Endodermal cell (in vitro differentiated cells): ENCODE data around the gene ZSCAN1. TPM values are rescaled to one million over a fixed set of nuclear protein-coding genes. Genes with fewer than 3 reads are reported as not detected.

Experiments
- DNase-seq: peaks from one replicate; pipeline ENCODE4 v3.0.0-alpha.2; 2017
- H3K27ac ChIP-seq: 2 replicates; pipeline ENCODE4 v1.5.1; 2013; ENCODE audit warnings: mild to moderate bottlenecking, low read depth, low read length, moderate library complexity
- H3K27me3 ChIP-seq: 2 replicates; pipeline ENCODE4 v1.6.1; 2013; ENCODE audit warnings: mild to moderate bottlenecking, low read length, moderate library complexity; ENCODE audit not compliant: insufficient read depth, control insufficient read depth, poor library complexity, severe bottlenecking
- H3K36me3 ChIP-seq: 2 replicates; pipeline ENCODE4 v1.7.0; 2013; ENCODE audit warnings: mild to moderate bottlenecking, low read length, moderate library complexity; ENCODE audit not compliant: control insufficient read depth, insufficient read depth
- H3K4me1 ChIP-seq: one replicate; pipeline ENCODE4 v1.7.0; 2013; ENCODE audit warnings: low read length; ENCODE audit not compliant: control insufficient read depth, insufficient read depth
- H3K4me3 ChIP-seq: 2 replicates; pipeline ENCODE4 v1.5.1; 2013; ENCODE audit warnings: mild to moderate bottlenecking, low read length, moderate library complexity
- H3K9ac ChIP-seq: 2 replicates; pipeline ENCODE4 v1.6.1; 2013; ENCODE audit warnings: mild to moderate bottlenecking, low read length, moderate library complexity; ENCODE audit not compliant: poor library complexity, severe bottlenecking; ENCODE audit errors: extremely low read depth
- H3K9me3 ChIP-seq: 2 replicates; pipeline ENCODE4 v1.6.1; 2013; ENCODE audit warnings: mild to moderate bottlenecking, low read length, moderate library complexity; ENCODE audit not compliant: control insufficient read depth
- H3K27ac Mint-ChIP-seq: 2 replicates; pipeline ENCODE4 v1.8.0; 2020; ENCODE audit warnings: mixed read lengths
- H3K27me3 Mint-ChIP-seq: 2 replicates; pipeline ENCODE4 v1.8.0; 2021; ENCODE audit warnings: mild to moderate bottlenecking, mixed read lengths; ENCODE audit not compliant: insufficient read depth
- H3K36me3 Mint-ChIP-seq: 2 replicates; pipeline ENCODE4 v1.8.0; 2020; ENCODE audit warnings: low read depth, mixed read lengths
- H3K4me1 Mint-ChIP-seq: 2 replicates; pipeline ENCODE4 v1.8.0; 2020; ENCODE audit warnings: mixed read lengths
- H3K4me3 Mint-ChIP-seq: 2 replicates; pipeline ENCODE4 v1.8.0; 2020; ENCODE audit warnings: mild to moderate bottlenecking, moderate library complexity, mixed read lengths
- H3K9me3 Mint-ChIP-seq: 2 replicates; pipeline ENCODE4 v1.8.0; 2020; ENCODE audit warnings: mild to moderate bottlenecking, mixed read lengths
- WGBS, 2 experiments: methylation state at CpG; one replicate each; pipeline versions ENCODE4 v1.1.5 to v1.1.7; 2013; ENCODE audit warnings: missing lambda C conversion rate in 2 of 2, mixed read lengths in 1 of 2; ENCODE audit not compliant: insufficient coverage in 1 of 2, insufficient read length in 1 of 2; 5-methylcytosine and 5-hydroxymethylcytosine counted together
- total RNA-seq, 2 donors: library from RNA; stranded (reverse); fragmentation: NEBNext Ultra II Directional in 1 of 2; extraction: Animal tissue kit (Norgen Biotek cat#: 25700) in 1 of 2; gene quantifications; 2 replicates in 1 of 2; 3 replicates in 1 of 2; pipeline ENCODE4 v1.2.1, GENCODE V29; 2021
- TF ChIP-seq, protein P1 (sequence below): fragments of 200-600 bp; sonication (generic); conservative IDR thresholded peaks from 2 replicates; pipeline ENCODE4 v1.5.0; 2021; ENCODE audit warnings: antibody characterized with exemption, mild to moderate bottlenecking

Gene ZSCAN1
- total RNA-seq, 2 donors from 2014 or later, result 1.5 to 2.2 TPM

DNA sequence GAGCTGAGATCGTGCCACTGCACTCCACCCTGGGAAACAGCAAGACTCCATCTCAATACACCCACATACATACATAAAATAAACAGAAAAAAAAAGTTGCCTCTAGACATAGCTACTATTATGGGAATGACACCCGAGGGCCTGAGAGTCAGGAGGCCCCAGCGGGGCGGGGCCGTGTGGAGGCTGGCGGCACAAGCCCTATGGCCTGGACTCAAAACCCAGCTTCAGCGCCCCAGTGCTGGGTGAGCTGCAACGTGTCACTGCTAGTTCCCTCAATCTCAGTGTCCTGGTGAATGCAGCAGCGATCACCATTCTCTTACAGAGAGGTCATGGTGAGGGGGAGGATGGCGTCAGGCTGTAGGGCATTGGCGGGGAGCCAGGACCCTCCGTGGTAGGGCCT, 9.2 kb upstream of the ZSCAN1 start:
- H3K36me3 Mint-ChIP-seq, result no peaks in the 10 kb centered on the region
- no peaks in the 10 kb centered on the region for H3K27me3 ChIP-seq
- H3K4me1 ChIP-seq, result no peaks in the 10 kb centered on the region
- TF ChIP-seq, protein P1, sequence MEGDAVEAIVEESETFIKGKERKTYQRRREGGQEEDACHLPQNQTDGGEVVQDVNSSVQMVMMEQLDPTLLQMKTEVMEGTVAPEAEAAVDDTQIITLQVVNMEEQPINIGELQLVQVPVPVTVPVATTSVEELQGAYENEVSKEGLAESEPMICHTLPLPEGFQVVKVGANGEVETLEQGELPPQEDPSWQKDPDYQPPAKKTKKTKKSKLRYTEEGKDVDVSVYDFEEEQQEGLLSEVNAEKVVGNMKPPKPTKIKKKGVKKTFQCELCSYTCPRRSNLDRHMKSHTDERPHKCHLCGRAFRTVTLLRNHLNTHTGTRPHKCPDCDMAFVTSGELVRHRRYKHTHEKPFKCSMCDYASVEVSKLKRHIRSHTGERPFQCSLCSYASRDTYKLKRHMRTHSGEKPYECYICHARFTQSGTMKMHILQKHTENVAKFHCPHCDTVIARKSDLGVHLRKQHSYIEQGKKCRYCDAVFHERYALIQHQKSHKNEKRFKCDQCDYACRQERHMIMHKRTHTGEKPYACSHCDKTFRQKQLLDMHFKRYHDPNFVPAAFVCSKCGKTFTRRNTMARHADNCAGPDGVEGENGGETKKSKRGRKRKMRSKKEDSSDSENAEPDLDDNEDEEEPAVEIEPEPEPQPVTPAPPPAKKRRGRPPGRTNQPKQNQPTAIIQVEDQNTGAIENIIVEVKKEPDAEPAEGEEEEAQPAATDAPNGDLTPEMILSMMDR, result no peak
- peaks cover 28% of the 10 kb centered on the region for H3K9me3 ChIP-seq
- no peaks in the 10 kb centered on the region for H3K36me3 ChIP-seq
- H3K4me3 ChIP-seq, result no peak overlapping the region
- H3K9me3 Mint-ChIP-seq, result peaks cover 68% of the 10 kb centered on the region
- no peak overlapping the region for H3K27ac ChIP-seq
- DNase-seq, result no peak
- peaks cover 26% of the 10 kb centered on the region for H3K27me3 Mint-ChIP-seq
- 82 to 90% methylated on average over 7 to 12 of the region's 12 CpGs for WGBS, 2 experiments
- H3K27ac Mint-ChIP-seq, result no peak overlapping the region
- H3K4me1 Mint-ChIP-seq, result no peaks in the 10 kb centered on the region
- no peak overlapping the region for H3K4me3 Mint-ChIP-seq
- no peak overlapping the region for H3K9ac ChIP-seq

DNA sequence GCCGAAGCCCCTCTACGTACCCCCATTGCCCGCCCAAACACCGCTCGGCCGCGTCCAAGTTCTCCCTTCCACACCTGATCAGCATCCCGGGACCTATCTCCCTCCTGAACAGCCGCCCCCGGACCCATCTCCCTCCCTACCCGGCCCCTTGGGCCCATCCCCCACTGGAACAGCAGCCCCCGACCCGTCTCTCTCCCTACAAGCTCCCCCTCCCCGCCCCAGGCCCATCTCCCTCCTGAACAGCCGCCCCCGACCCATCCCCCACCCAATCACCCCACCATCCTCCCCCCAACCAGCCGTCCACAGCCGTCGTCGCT, 610 bp downstream of the ZSCAN1 start:
- peaks cover 30% of the 10 kb centered on the region for H3K27me3 Mint-ChIP-seq
- peak overlapping the region; percentile 89 for H3K27ac Mint-ChIP-seq
- no peak overlapping the region for H3K27ac ChIP-seq
- H3K27me3 ChIP-seq, result no peaks in the 10 kb centered on the region
- H3K4me1 Mint-ChIP-seq, result no peaks in the 10 kb centered on the region
- no peaks in the 10 kb centered on the region for H3K36me3 ChIP-seq
- H3K4me3 ChIP-seq, result no peak overlapping the region
- H3K9me3 Mint-ChIP-seq, result peaks cover 55% of the 10 kb centered on the region
- H3K4me1 ChIP-seq, result no peaks in the 10 kb centered on the region
- peaks cover 14% of the 10 kb centered on the region for H3K9me3 ChIP-seq
- TF ChIP-seq, protein P1, result no peak
- H3K9ac ChIP-seq, result no peak overlapping the region
- DNase-seq, result peak; percentile 64
- peak overlapping the region; percentile 67 for H3K4me3 Mint-ChIP-seq
- WGBS, 2 experiments, result 36% methylated on average over 18 of the region's 20 CpGs; no CpG with 5 or more reads in 1 of the 2 experiments
- H3K36me3 Mint-ChIP-seq, result peaks cover 12% of the 10 kb centered on the region

DNA sequence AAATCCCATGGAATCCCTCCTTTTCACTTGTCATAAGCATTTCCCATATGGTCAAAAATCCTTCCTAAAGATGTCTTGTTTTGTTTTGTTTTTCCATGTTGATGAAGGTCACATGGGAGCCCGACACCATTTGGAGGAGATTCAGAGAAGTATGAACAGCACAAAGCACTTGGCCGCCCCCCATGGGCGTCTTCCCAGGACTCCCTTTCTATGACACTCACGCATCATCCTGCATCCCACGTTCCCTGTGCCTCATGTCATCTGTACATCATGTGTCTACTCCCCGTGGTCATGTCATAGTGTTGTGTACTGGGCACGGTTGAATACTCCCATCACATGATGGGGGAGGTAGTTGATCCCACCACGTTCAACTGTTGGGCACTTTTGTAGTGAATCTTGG, 2.0 kb downstream of the ZSCAN1 start:
- 62 to 70% methylated on average over 8 of the region's 8 CpGs for WGBS, 2 experiments
- H3K27ac Mint-ChIP-seq, result no peak overlapping the region
- no peaks in the 10 kb centered on the region for H3K36me3 ChIP-seq
- peak overlapping the region; percentile 67 for H3K4me3 Mint-ChIP-seq
- DNase-seq, result no peak
- H3K4me1 ChIP-seq, result no peaks in the 10 kb centered on the region
- H3K27me3 Mint-ChIP-seq, result peaks cover 30% of the 10 kb centered on the region
- TF ChIP-seq, protein P1, result no peak
- H3K9me3 ChIP-seq, result peaks cover 14% of the 10 kb centered on the region
- no peaks in the 10 kb centered on the region for H3K27me3 ChIP-seq
- H3K9ac ChIP-seq, result no peak overlapping the region
- H3K9me3 Mint-ChIP-seq, result peaks cover 60% of the 10 kb centered on the region
- H3K4me3 ChIP-seq, result no peak overlapping the region
- H3K4me1 Mint-ChIP-seq, result no peaks in the 10 kb centered on the region
- peaks cover 12% of the 10 kb centered on the region for H3K36me3 Mint-ChIP-seq
- H3K27ac ChIP-seq, result no peak overlapping the region
